Measurements from ENCODE around the gene SMYD5.

The SMYD5 gene

DNA sequence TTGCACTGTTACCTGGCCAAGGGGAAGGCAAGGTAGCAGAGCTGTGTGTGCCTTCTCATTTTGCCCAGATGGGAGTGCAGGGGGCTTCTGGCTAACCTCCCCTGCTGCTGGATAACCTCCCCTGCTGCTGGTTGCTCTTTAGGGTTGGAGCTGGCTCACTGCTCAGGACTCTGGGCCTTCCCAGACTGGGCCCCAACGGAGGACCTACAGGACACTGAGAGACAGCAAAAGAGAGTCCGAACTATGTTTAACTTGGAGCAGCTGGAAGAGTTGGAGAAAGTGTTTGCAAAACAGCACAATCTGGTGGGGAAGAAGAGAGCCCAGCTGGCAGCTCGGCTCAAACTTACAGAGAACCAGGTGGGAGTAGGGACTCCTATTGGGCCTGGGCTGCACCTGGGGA is 5.8 kb upstream of the SMYD5 start:
- DNase-seq, result no peak

DNA sequence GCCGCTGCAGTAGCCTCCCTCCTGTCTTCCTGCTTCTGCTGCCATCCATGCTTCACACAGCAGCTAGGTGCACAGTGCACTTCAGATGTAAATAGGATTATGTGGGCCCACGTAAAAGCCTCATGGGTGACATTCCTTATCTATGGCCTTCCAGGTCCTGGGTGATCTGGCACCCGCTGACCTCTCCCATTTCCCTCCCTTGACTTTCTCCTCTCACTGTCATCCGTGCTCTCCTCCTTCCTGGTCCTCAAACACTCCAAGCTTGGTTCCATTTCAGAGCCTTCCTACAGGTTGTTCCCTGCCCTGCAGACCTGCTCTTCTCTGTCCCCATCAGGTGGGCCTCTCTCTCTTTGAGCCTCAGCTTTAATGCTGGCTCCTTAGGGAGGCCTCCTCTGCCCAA is 4.0 kb upstream of the SMYD5 start:
- no peak for DNase-seq

DNA sequence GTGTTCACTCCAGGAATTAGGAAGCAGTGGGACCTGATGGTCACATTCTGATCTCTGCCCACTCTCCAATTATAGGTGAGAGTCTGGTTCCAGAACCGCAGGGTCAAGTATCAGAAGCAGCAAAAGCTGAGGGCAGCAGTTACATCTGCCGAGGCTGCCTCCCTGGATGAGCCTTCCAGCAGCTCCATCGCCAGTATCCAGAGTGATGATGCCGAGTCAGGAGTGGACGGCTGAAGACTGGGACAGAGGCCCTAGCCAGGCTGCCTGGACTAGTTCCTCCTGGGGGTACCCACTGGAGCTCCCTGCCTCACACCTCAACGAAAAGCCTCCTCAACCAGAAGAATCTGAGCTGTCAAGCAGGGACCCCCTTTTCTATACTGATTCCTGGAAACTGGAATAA is 3.3 kb upstream of the SMYD5 start:
- DNase-seq, result no peak

- no peak for DNase-seq
Measured at GRCh38 chr2:73212098-73212447, 2.0 kb upstream of the SMYD5 start.

- peak; percentile 63 to 71 for DNase-seq
Measured at GRCh38 chr2:73212448-73213176, 1.4 kb upstream of the SMYD5 start.

GRCh38 chr2:73215254-73215653 is 1.2 kb downstream of the SMYD5 start:
- no peak for DNase-seq

DNA sequence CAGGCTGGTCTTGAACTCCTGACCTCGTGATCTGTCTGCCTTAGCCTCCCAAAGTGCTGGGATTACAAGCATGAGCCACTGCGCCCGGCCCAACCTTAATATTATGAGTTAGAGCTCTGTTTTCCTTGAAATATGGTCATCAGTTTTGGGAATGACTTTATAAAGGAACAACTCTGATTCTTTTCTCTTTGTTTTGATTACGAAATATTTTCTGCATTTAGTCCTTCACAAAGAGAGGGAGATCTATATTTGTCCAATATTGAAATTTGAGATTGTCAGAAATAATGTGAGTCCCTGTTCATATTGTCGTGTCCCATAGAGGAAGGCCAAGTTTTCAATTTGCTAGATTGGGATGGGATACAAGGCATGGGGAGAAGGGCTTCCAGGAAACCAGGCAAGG is 3.1 kb downstream of the SMYD5 start:
- DNase-seq, result no peak

- no peak for DNase-seq
Measured at GRCh38 chr2:73217826-73218225, 3.8 kb downstream of the SMYD5 start.

DNA sequence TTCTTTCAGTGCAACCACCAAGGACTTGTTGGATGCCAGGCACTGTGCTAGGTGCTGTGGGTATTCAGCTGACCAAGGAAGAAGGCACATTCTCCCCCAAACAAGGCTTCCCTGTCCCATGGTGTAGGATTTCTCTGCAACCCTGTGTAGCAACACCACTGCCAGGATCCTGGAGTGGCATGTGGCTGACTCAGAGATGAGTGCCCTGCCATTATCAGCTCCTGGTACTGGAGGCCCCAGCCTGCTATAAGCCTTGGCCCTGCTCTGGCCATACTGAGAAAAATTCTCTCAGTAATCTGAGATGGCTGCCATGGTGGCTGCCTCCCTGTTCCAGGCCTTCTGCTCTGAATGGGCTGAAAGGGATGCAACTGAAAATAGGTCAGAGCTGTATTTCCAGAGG is 4.3 kb downstream of the SMYD5 start:
- DNase-seq, result no peak

GRCh38 chr2:73223821-73224220 is 9.8 kb downstream of the SMYD5 start:
- no peak for DNase-seq

DNA sequence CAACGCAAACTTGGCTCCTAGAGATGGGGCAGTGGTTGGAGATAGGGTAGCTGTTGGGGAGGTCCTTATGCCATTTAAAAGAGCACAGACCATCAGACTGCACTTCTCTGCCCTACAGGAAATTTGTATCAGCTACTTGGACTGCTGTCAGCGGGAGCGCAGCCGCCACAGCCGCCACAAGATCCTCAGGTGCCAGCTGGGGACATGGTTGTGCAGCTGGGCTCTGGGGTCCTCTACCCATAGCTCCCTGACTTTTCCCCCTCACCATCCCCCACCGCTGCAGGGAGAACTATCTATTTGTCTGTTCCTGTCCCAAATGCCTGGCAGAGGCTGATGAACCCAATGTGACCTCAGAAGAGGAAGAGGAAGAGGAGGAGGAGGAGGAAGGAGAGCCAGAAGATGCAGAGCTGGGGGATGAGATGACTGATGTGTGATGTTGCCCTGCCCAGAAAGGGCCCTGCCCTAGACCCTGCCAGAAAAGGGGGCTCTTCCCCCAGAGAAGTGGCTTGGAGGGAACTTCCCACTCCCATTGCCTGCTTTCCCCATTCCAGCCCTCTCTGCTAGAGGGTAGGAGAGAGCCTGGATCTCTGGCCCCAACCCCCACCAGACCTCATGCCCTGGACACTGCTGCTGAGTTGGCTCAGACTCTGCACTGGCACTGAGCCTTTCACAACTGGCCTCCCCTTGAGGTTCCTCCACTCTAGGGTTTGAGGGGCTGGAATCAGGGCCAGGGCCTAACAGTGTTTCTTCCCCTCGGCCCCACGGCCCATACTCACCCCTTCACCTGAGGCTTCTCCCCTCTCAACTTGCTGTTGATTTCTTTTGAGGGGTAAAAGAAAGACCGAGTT is 11.7 kb downstream of the SMYD5 start:
- peak; percentile 24 to 37 for DNase-seq

DNA sequence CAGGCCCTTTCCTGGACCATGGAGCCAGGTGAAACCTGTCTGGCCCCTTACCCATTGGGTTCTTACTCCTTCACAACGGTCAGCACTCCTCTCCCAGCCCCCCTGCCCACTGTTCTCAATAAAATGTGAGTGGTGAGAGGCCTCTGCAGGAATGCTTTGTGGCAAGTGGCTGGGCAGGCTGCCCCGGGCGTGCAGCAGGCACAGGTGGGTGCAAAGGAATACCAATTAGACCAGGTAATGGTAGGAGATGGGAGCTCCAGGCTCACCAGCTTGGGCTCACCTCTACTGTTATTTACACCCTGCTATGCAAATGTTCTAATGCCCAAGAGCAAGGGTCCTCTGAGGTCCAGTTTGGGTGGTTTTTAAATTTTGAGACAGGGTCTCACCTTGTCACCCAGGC is 13.0 kb downstream of the SMYD5 start:
- no peak for DNase-seq

DNA sequence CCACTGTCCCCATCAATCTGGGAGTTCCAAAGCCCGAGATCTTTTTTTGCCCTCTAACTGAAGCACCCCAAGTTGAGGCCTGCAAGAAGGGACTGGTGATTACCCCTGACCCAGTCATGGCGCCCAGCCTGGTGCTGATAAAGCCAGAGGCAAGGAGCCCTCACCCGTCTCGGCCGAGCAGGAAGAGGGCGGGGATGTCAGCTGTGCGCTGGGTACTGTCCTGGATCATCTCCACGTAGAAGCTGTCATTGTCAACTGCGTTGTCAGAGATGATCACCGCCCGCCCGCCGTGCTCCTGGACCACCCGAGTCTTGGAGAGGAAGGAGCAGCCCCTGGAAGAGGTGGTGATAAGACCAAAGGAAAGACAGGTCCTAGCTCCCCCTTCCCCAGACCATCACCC is 14.6 kb downstream of the SMYD5 start:
- DNase-seq, result no peak

- DNase-seq, result peak in 1 of 2 donors; percentile 28
Measured at GRCh38 chr2:73232403-73233153, 18.5 kb downstream of the SMYD5 start.

DNA sequence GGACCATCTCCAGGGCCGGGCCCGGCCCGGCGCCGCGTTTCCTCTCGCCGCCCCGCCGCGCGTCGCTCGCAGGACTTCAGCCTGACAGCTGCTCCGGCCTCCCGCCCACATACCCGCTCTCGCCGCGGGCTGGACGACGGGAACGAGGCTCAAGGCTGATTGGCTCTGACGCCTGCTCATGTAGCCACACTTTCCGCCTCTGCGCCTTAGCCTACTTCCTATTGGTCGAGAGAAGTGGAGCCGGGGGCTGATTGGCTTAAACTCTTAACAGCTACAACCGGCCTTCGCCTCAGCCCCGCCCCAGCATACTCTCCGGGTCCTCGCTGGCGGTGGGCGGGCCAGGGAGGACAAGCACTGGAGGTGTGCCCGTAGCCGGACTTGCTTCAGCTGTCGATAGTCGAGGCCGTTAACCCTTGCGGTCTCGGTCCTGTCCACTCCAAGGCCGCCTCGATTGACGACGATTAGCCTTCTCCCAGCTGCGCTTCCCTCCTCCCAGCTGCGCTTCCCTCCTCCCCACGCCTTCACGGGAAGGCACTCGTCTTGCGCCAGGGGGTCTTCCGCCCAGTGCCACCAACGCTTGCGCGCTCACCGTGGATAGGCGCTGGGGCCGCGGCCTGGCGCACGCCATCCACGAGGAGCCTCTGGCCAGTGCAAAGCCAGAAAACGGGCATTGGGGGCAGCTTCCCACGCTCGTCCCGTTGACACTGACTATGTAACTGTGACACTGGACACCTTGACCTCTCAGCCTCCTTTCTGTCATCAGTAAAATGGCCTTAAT is 19.3 kb downstream of the SMYD5 start, which contains the start of gene PRADC1:
PRADC1 (minus strand) TSS at position 86 of the 778 bp plus-strand sequence; CDS start at position 7, 79 bp downstream.
- DNase-seq, result peak; percentile 100

- peak; percentile 88 to 92 for DNase-seq
Measured at GRCh38 chr2:73233932-73234832, 20.1 kb downstream of the SMYD5 start, which contains the start of gene CCT7. TSS of gene CCT7 (plus strand) at chr2:73234308. CDS start at chr2:73234379, 71 bp downstream.

GRCh38 chr2:73235315-73236028 is 21.4 kb downstream of the SMYD5 start:
- no peak for DNase-seq

DNA sequence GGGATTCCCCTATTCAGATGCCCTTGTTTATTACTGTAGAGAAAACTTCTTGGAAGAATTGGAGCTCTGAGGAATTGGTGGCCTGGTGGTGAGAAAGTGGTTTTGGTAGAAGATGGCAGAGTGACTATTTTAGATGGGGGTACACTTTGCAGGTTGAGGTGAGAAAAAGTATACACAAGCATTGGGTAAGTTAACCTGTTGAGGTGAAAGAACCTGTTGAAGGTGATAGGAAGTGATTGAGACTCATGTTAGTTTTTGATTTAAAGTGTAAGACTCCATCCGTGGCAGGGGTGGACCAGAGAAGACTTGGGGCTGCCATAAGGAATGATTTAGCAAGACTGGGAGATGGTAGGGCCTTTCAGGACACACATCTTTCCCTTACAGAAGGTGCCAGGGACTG is 23.1 kb downstream of the SMYD5 start:
- no peak for DNase-seq

DNA sequence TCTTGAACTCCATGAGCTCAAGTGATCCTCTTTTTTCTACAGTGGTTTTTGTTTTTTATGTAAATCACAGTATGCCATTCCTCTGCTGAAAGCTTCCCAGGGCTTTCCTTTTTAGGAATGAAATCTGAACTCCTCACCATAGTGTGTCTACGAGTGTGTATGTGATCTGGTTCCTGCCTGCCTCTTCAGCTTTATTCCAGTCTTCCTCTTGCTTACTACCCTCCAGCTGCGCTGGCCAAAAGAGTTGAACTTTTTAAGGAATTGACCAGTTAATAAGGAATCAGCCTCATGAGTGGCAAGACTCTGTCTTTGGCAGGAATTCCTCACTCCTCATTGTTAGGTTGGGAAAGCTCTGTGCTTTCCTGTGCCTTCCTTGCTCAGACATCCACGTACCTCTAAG is 24.1 kb downstream of the SMYD5 start:
- no peak for DNase-seq

DNA sequence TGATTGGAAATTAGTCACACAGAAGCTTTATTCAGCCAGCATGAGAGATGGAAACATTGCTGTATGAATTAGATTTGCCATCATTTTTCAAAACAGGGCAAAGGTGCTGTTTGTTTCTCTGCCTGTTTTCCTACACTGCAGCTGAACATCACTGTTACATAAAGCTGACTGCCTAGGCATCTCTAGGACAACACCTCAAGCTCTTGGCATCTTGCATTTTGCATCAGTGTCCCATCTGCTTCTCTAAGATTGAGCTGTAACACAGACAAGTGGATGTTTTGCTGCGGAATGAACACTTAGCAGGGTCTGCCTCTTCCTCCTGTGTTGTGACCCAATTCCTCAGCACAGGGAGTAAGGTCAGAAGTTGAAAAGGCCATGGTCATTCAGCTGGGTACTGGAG is 24.9 kb downstream of the SMYD5 start:
- no peak for DNase-seq

GRCh38 chr2:73239776-73240175 is 25.7 kb downstream of the SMYD5 start:
- DNase-seq, result no peak

Data from inflammatory macrophage (primary cell).